Caki2 (cell line): ENCODE results near the gene PAK2. TPM values are rescaled to one million over a fixed set of nuclear protein-coding genes. Genes with fewer than 3 reads are reported as not detected.
A peak's percentile ranks its signal among the peaks of the same experiment; 100 is the strongest.
"Not testable (repeated sequence)": the region's sequence is repeated elsewhere in the genome, so short reads cannot be mapped to it uniquely, and the experiment has no call there.

Source experiments
- DNase-seq: peaks from one replicate; pipeline ENCODE4 v3.0.0-alpha.2; 2015; ENCODE audit warnings: low read depth
- in situ Hi-C: cut with HindIII; loops from 2 replicates; pipeline ENCODE4 v1.10.0; 2016; ENCODE audit warnings: low sequenced_read_pairs, low pct_unique_long_range_greater_than_20kb, mixed read lengths
- total RNA-seq: library from RNA; depleted of rRNA; stranded (reverse); fragments of >200 nt; shearing (Covaris generic); gene quantifications from 2 replicates; pipeline ENCODE4 v1.2.3, GENCODE V29; 2014; ENCODE audit warnings: low replicate concordance; rRNA removed

PAK2 gene
- total RNA-seq: 24.1 and 25.0 TPM in 2 replicates

- in situ Hi-C loops: no loop called here
These were observed at the start of gene PAK2 for GRCh38 chr3:196739671-196740480. Gene PAK2 (plus strand): TSS chr3:196739857. CDS start chr3:196782647, 42,790 bp downstream.

GRCh38 chr3:196689941-196690660 lies 49.6 kb upstream of the PAK2 start:
- no peak for DNase-seq
- in situ Hi-C loops: no loop called here

More at GRCh38 chr3:196739671-196740480, at the start of gene PAK2:
- peak; percentile 87 for DNase-seq

GRCh38 chr3:196691386-196691785 lies 48.3 kb upstream of the PAK2 start:
- in situ Hi-C loops: no loop called here
- no peak for DNase-seq

GRCh38 chr3:196694202-196694638 lies 45.4 kb upstream of the PAK2 start:
- no peak for DNase-seq
- in situ Hi-C loops: no loop called here

- in situ Hi-C loops: no loop called here
- no peak for DNase-seq
These were observed 44.5 kb upstream of the PAK2 start for GRCh38 chr3:196694941-196695848.

GRCh38 chr3:196695849-196696226 lies 43.8 kb upstream of the PAK2 start:
- in situ Hi-C loops: no loop called here

GRCh38 chr3:196697270-196697669 lies 42.4 kb upstream of the PAK2 start:
- in situ Hi-C loops: no loop called here
- no peak for DNase-seq

More at GRCh38 chr3:196695849-196696226, 43.8 kb upstream of the PAK2 start:
- DNase-seq: no peak

GRCh38 chr3:196699749-196700148 lies 39.9 kb upstream of the PAK2 start:
- DNase-seq: no peak
- in situ Hi-C loops: no loop called here

- DNase-seq: no peak
- in situ Hi-C loops: no loop called here
These were observed 38.9 kb upstream of the PAK2 start for GRCh38 chr3:196700801-196701200.

- in situ Hi-C loops: no loop called here
These were observed 33.3 kb upstream of the PAK2 start for GRCh38 chr3:196706327-196706726.

GRCh38 chr3:196706731-196707130 lies 32.9 kb upstream of the PAK2 start:
- in situ Hi-C loops: no loop called here
- no peak for DNase-seq

More at GRCh38 chr3:196706327-196706726, 33.3 kb upstream of the PAK2 start:
- DNase-seq: no peak

- DNase-seq: no peak
- in situ Hi-C loops: no loop called here
These were observed 32.1 kb upstream of the PAK2 start for GRCh38 chr3:196707566-196707965.

- in situ Hi-C loops: no loop called here
- DNase-seq: no peak
These were observed 31.2 kb upstream of the PAK2 start for GRCh38 chr3:196708467-196708866.

GRCh38 chr3:196711838-196712513 lies 27.7 kb upstream of the PAK2 start, which contains the start of the genes CEP19 and PIGX:
Gene CEP19 (minus strand): TSS chr3:196712250. CDS start chr3:196708657, 3,593 bp downstream.
Gene PIGX (plus strand): TSS chr3:196712377.
- DNase-seq: peak; percentile 85
- in situ Hi-C loops: no loop called here

GRCh38 chr3:196712514-196713413 lies 26.9 kb upstream of the PAK2 start:
- DNase-seq: peak; percentile 55

GRCh38 chr3:196717162-196717561 lies 22.5 kb upstream of the PAK2 start:
- in situ Hi-C loops, DNase-seq: not testable (repeated sequence)

More at GRCh38 chr3:196712514-196713413, 26.9 kb upstream of the PAK2 start:
- in situ Hi-C loops: no loop called here

- in situ Hi-C loops: no loop called here
- no peak for DNase-seq
These were observed 18.6 kb upstream of the PAK2 start for GRCh38 chr3:196721097-196721496.
